Activated CD4-positive, alpha-beta T cell treated with anti-CD3 and anti-CD28 coated beads, Interleukin-2, amount 10 ng/mL, durations not matched to agents 7 days and 5 days (primary cell): ENCODE measurements around the gene PRRG2. TPM values are rescaled to one million over a fixed set of nuclear protein-coding genes. Genes with fewer than 3 reads are reported as not detected.

Experiments
- CTCF ChIA-PET: fragments of 350-600 bp; sonication (Branson Sonifier 250); formaldehyde crosslinking; loops from one replicate; lab custom pipeline; 2021; ENCODE audit warnings: antibody characterized with exemption; lab: Charles Lee
- POLR2A ChIA-PET: fragments of 350-600 bp; sonication (Branson Sonifier 250); formaldehyde crosslinking; loops from one replicate; lab custom pipeline; 2021; ENCODE audit warnings: antibody characterized with exemption; lab: Charles Lee
- DNase-seq: peaks from one replicate; pipeline ENCODE4 v3.0.0-alpha.2; 2020
- H3K27ac Mint-ChIP-seq: one replicate; pipeline ENCODE4 v1.8.0; 2021; ENCODE audit warnings: mild to moderate bottlenecking, moderate library complexity, mixed read lengths
- H3K27me3 Mint-ChIP-seq: one replicate; pipeline ENCODE4 v1.8.0; 2021; ENCODE audit warnings: mixed read lengths
- H3K36me3 Mint-ChIP-seq: one replicate; pipeline ENCODE4 v1.8.0; 2021; ENCODE audit warnings: low read depth, mixed read lengths
- H3K4me1 Mint-ChIP-seq: one replicate; pipeline ENCODE4 v1.8.0; 2021; ENCODE audit warnings: mixed read lengths
- H3K4me3 Mint-ChIP-seq: one replicate; pipeline ENCODE4 v1.8.0; 2021; ENCODE audit warnings: mild to moderate bottlenecking, moderate library complexity, mixed read lengths
- H3K9me3 Mint-ChIP-seq: one replicate; pipeline ENCODE4 v1.8.0; 2021; ENCODE audit warnings: mixed read lengths
- total RNA-seq, 2 experiments: library from RNA; stranded (reverse); gene quantifications; one replicate each; pipeline ENCODE4 v1.2.3, GENCODE V29; 2021

PRRG2 gene
- total RNA-seq, 2 experiments from 2014 or later: 1.1 TPM

- peaks cover 31% of the 10 kb centered on the region for H3K4me1 Mint-ChIP-seq
- DNase-seq: peak; percentile 73
- H3K27ac Mint-ChIP-seq: peak within 1 kb of the TSS; percentile 97
- ChIA-PET POLR2A (interaction anchor here (0.7 to 1.2 kb wide), 3 partner anchors 10 to 50 kb away, joined by 3 to 4 read pairs (median 3); partner anchors contain the start of genes PRRG2 and RRAS), CTCF (interaction anchor here (0.9 to 2.0 kb wide), 3 partner anchors 10 to 81 kb away, joined by 3 to 10 read pairs (median 4); partner anchors contain the start of genes NOSIP and PRRG2)
- no peaks in the 10 kb centered on the region for H3K9me3 Mint-ChIP-seq
- H3K27me3 Mint-ChIP-seq: peaks cover 5% of the 10 kb centered on the region
- H3K4me3 Mint-ChIP-seq: peak within 1 kb of the TSS; percentile 90
- peaks cover 14% of the 10 kb centered on the region for H3K36me3 Mint-ChIP-seq
Measured at GRCh38 chr19:49590971-49591730, 10.0 kb downstream of the PRRG2 start, which contains the start of gene PRR12. TSS of gene PRR12 (plus strand) at chr19:49591182. CDS start at chr19:49591655, 473 bp downstream.

GRCh38 chr19:49591731-49592485 lies 10.8 kb downstream of the PRRG2 start:
- ChIA-PET CTCF (interaction anchor here (0.6 to 0.9 kb wide), 3 partner anchors 22 to 125 kb away, joined by 3 to 4 read pairs (median 3); no protein-coding TSS in a partner anchor), POLR2A (interaction anchor here (0.7 kb wide), 1 partner anchor 49 kb away, joined by 3 read pairs; no protein-coding TSS in a partner anchor)

GRCh38 chr19:49592486-49593232 lies 11.5 kb downstream of the PRRG2 start:
- H3K27me3 Mint-ChIP-seq: peaks cover 5% of the 10 kb centered on the region
- no peaks in the 10 kb centered on the region for H3K9me3 Mint-ChIP-seq
- DNase-seq: peak; percentile 21
- H3K4me1 Mint-ChIP-seq: peaks cover 31% of the 10 kb centered on the region
- peak overlapping the region; percentile 90 for H3K4me3 Mint-ChIP-seq
- POLR2A ChIA-PET: no interaction called here
- H3K36me3 Mint-ChIP-seq: peaks cover 16% of the 10 kb centered on the region
- CTCF ChIA-PET: interaction anchor here (0.6 to 0.9 kb wide), 5 partner anchors 23 to 143 kb away, joined by 3 read pairs; no protein-coding TSS in a partner anchor
- H3K27ac Mint-ChIP-seq: peak overlapping the region; percentile 90

More at GRCh38 chr19:49591731-49592485, 10.8 kb downstream of the PRRG2 start:
- Mint-ChIP-seq H3K27me3 (peaks cover 5% of the 10 kb centered on the region), H3K4me3 (peak overlapping the region; percentile 90), H3K27ac (peak overlapping the region; percentile 90), H3K4me1 (peaks cover 31% of the 10 kb centered on the region), H3K9me3 (no peaks in the 10 kb centered on the region), H3K36me3 (peaks cover 14% of the 10 kb centered on the region)
- DNase-seq: peak; percentile 54

- Mint-ChIP-seq H3K9me3 (no peaks in the 10 kb centered on the region), H3K27ac (peak overlapping the region; percentile 90), H3K4me1 (peaks cover 30% of the 10 kb centered on the region), H3K27me3 (peaks cover 4% of the 10 kb centered on the region), H3K36me3 (peaks cover 21% of the 10 kb centered on the region), H3K4me3 (peak overlapping the region; percentile 90)
- DNase-seq: peak; percentile 96
- CTCF ChIA-PET: interaction anchor here (0.6 to 0.9 kb wide), 3 partner anchors 86 to 142 kb away, joined by 3 read pairs; no protein-coding TSS in a partner anchor
- POLR2A ChIA-PET: no interaction called here
Measured at GRCh38 chr19:49593233-49594113, 12.4 kb downstream of the PRRG2 start.

GRCh38 chr19:49594157-49594992 lies 13.3 kb downstream of the PRRG2 start:
- H3K27ac Mint-ChIP-seq: peak overlapping the region; percentile 90
- H3K9me3 Mint-ChIP-seq: no peaks in the 10 kb centered on the region
- H3K4me1 Mint-ChIP-seq: peaks cover 25% of the 10 kb centered on the region
- H3K4me3 Mint-ChIP-seq: peak overlapping the region; percentile 90
- H3K36me3 Mint-ChIP-seq: peaks cover 27% of the 10 kb centered on the region
- H3K27me3 Mint-ChIP-seq: no peaks in the 10 kb centered on the region
- ChIA-PET CTCF (interaction anchor here (0.8 kb wide), 1 partner anchor 24 kb away, joined by 4 read pairs; no protein-coding TSS in a partner anchor), POLR2A (no interaction called here)
- no peak for DNase-seq

- POLR2A ChIA-PET: no interaction called here
- no peaks in the 10 kb centered on the region for H3K9me3 Mint-ChIP-seq
- H3K4me3 Mint-ChIP-seq: no peak overlapping the region
Measured at GRCh38 chr19:49594993-49595818, 14.1 kb downstream of the PRRG2 start.

GRCh38 chr19:49595819-49596404 lies 14.8 kb downstream of the PRRG2 start:
- ChIA-PET CTCF (interaction anchor here (0.5 to 1.4 kb wide), 4 partner anchors 10 to 735 kb away, joined by 3 to 5 read pairs (median 4); no protein-coding TSS in a partner anchor), POLR2A (no interaction called here)
- Mint-ChIP-seq H3K36me3 (peaks cover 39% of the 10 kb centered on the region), H3K27ac (no peak overlapping the region), H3K4me1 (peaks cover 19% of the 10 kb centered on the region), H3K4me3 (no peak overlapping the region), H3K27me3 (no peaks in the 10 kb centered on the region), H3K9me3 (no peaks in the 10 kb centered on the region)
- DNase-seq: no peak

More at GRCh38 chr19:49594993-49595818, 14.1 kb downstream of the PRRG2 start:
- CTCF ChIA-PET: interaction anchor here (0.8 to 1.4 kb wide), 3 partner anchors 10 to 25 kb away, joined by 3 to 5 read pairs (median 4); no protein-coding TSS in a partner anchor
- H3K27me3 Mint-ChIP-seq: no peaks in the 10 kb centered on the region
- H3K36me3 Mint-ChIP-seq: peaks cover 34% of the 10 kb centered on the region
- H3K4me1 Mint-ChIP-seq: peaks cover 20% of the 10 kb centered on the region
- H3K27ac Mint-ChIP-seq: no peak overlapping the region
- no peak for DNase-seq

- H3K4me1 Mint-ChIP-seq: peaks cover 19% of the 10 kb centered on the region
- peaks cover 44% of the 10 kb centered on the region for H3K36me3 Mint-ChIP-seq
- ChIA-PET CTCF (interaction anchor here (0.5 to 1.4 kb wide), 5 partner anchors 9 to 736 kb away, joined by 3 to 5 read pairs (median 3); no protein-coding TSS in a partner anchor), POLR2A (no interaction called here)
- H3K27me3 Mint-ChIP-seq: no peaks in the 10 kb centered on the region
- no peak for DNase-seq
- H3K9me3 Mint-ChIP-seq: no peaks in the 10 kb centered on the region
- no peak overlapping the region for H3K4me3 Mint-ChIP-seq
- H3K27ac Mint-ChIP-seq: no peak overlapping the region
Measured at GRCh38 chr19:49596407-49596806, 15.3 kb downstream of the PRRG2 start.

GRCh38 chr19:49596954-49597702 lies 16.0 kb downstream of the PRRG2 start:
- Mint-ChIP-seq H3K4me3 (no peak overlapping the region), H3K4me1 (peaks cover 19% of the 10 kb centered on the region), H3K36me3 (peaks cover 49% of the 10 kb centered on the region), H3K27ac (no peak overlapping the region), H3K27me3 (no peaks in the 10 kb centered on the region), H3K9me3 (no peaks in the 10 kb centered on the region)
- CTCF ChIA-PET: interaction anchor here (0.5 to 1.3 kb wide), 3 partner anchors 8 to 155 kb away, joined by 3 to 4 read pairs (median 3); no protein-coding TSS in a partner anchor
- POLR2A ChIA-PET: no interaction called here
- no peak for DNase-seq
